ENCODE results near the gene ITGAV. TPM values are rescaled to one million over a fixed set of nuclear protein-coding genes. Genes with fewer than 3 reads are reported as not detected.

Gene ITGAV
- total and polyA plus RNA-seq, 2 experiments from 2014 or later = 32.7 to 135 TPM

DNA sequence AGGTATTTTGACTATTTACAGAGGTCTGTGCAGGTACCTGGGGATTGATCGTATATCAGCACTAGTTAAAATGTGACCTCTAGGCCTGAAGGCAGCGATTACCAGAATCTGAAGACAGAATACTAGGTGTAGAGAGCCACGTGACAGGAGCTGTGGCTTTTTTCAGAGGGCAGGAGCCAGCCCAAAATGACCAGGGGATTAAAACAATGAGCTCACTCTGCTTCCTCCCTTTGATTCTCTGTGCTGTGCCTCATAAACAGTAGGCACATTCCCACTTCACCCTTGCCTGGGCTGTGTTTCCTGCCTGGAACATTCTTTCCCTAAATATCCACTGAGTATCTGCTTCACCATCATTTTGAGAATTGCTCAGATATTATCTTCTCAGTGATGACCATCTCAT lies 15.2 kb downstream of the ITGAV start:
- Histone ChIP-seq H3K9me3 (ENCODE audit: low read depth) (no peaks in the 10 kb centered on the region), H3K79me2 (peaks cover 45% of the 10 kb centered on the region), H3K4me3 (no peak overlapping the region), H3K27ac (no peak overlapping the region), H2AFZ (no peak overlapping the region), H3K27me3 (no peaks in the 10 kb centered on the region), H3K4me2 (no peak overlapping the region), H3K36me3 (replicated peaks; ENCODE audit: insufficient read depth, low read depth) (no peaks in the 10 kb centered on the region), H4K20me1 (ENCODE audit: insufficient read depth, poor library complexity, severe bottlenecking) (no peaks in the 10 kb centered on the region), H3K4me1 (ENCODE audit: insufficient read depth) (no peaks in the 10 kb centered on the region), H3K9me2 (replicated peaks; ENCODE audit: insufficient read depth) (no peaks in the 10 kb centered on the region)
- 67% methylated on average over 3 of the region's 3 CpGs for WGBS (ENCODE audit: low lambda C conversion rate, missing lambda C conversion rate)
- no peak for DNase-seq (ENCODE audit: low spot score)
- TF ChIP-seq, protein P1, sequence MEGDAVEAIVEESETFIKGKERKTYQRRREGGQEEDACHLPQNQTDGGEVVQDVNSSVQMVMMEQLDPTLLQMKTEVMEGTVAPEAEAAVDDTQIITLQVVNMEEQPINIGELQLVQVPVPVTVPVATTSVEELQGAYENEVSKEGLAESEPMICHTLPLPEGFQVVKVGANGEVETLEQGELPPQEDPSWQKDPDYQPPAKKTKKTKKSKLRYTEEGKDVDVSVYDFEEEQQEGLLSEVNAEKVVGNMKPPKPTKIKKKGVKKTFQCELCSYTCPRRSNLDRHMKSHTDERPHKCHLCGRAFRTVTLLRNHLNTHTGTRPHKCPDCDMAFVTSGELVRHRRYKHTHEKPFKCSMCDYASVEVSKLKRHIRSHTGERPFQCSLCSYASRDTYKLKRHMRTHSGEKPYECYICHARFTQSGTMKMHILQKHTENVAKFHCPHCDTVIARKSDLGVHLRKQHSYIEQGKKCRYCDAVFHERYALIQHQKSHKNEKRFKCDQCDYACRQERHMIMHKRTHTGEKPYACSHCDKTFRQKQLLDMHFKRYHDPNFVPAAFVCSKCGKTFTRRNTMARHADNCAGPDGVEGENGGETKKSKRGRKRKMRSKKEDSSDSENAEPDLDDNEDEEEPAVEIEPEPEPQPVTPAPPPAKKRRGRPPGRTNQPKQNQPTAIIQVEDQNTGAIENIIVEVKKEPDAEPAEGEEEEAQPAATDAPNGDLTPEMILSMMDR (IDR thresholded peaks at IDR 0.05; ENCODE audit: poor library complexity) = no peak
- no peak for TF ChIP-seq EZH2 (IDR thresholded peaks at IDR 0.05; ENCODE audit: borderline replicate concordance)
- no peak for TF ChIP-seq EZH2phosphoT487 (IDR thresholded peaks at IDR 0.05; ENCODE audit: low read depth, severe bottlenecking, unreplicated experiment)

DNA sequence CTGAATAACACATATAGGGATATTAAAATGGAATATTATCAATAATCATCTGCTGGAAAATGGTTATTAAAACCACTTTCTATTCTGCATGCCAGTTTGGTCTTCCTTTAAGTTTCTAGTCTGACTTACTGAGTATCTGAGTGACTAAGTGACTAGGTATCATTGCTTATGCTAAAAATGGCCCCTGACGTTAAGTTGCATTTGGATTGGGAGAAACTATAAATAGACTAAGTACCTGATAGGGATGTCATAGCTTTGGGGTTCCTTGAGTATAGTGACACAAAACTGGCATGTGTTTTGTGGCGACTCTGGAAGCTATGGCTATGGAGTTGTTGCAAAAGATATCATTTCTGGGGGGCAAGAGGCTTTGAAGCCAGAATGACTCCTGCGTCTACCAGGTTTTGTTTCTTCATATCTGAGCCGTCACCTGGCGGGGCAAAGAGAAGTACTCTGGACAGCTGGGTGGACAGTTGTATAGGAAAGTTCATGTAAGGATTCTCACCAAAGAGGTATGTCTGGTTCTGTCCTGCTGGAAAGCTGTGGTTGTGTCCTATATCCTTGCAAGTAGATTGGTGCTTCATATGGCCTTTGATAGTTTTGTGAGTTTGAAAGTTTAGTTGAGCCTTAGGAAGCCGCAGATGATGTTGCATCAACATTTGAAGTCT lies 17.9 kb downstream of the ITGAV start:
- over 99% methylated on average over 6 of the region's 6 CpGs for WGBS (ENCODE audit: low lambda C conversion rate, missing lambda C conversion rate)
- no peaks in the 10 kb centered on the region for H3K4me1 ChIP-seq (ENCODE audit: insufficient read depth)
- H3K27ac ChIP-seq = no peak overlapping the region
- no peak for DNase-seq (ENCODE audit: low spot score)
- H3K36me3 ChIP-seq (replicated peaks; ENCODE audit: insufficient read depth, low read depth) = no peaks in the 10 kb centered on the region
- H3K9me3 ChIP-seq (ENCODE audit: low read depth) = no peaks in the 10 kb centered on the region
- no peaks in the 10 kb centered on the region for H3K27me3 ChIP-seq
- no peaks in the 10 kb centered on the region for H4K20me1 ChIP-seq (ENCODE audit: insufficient read depth, poor library complexity, severe bottlenecking)
- no peak for TF ChIP-seq EZH2 (IDR thresholded peaks at IDR 0.05; ENCODE audit: borderline replicate concordance)
- H2AFZ ChIP-seq = no peak overlapping the region
- H3K79me2 ChIP-seq = peaks cover 21% of the 10 kb centered on the region
- H3K4me2 ChIP-seq = no peak overlapping the region
- H3K4me3 ChIP-seq = no peak overlapping the region
- no peaks in the 10 kb centered on the region for H3K9me2 ChIP-seq (replicated peaks; ENCODE audit: insufficient read depth)

DNA sequence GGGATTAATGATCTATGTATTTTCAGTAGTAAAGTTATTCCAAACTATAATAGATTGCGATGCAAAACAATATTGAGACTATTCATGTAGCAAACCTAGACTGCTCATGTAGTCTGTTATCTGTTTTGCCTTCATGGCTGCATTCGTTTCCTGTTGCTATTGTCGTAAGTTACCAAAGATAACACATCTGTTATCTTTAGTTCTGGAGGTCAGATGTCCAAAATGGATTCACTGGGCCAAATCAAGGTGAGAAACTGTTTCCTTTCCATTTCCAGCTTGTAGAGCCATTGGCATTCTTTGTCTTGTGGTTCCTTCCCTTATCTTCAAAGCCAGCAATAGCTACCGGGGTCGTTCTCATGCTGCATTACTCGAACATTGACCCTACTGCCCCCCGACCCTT lies 20.9 kb downstream of the ITGAV start:
- Histone ChIP-seq H3K4me3 (no peak overlapping the region), H3K4me2 (no peak overlapping the region), H3K27ac (no peak overlapping the region), H3K9me3 (ENCODE audit: low read depth) (no peaks in the 10 kb centered on the region), H3K4me1 (ENCODE audit: insufficient read depth) (no peaks in the 10 kb centered on the region), H3K79me2 (peaks cover 28% of the 10 kb centered on the region), H4K20me1 (ENCODE audit: insufficient read depth, poor library complexity, severe bottlenecking) (no peaks in the 10 kb centered on the region), H2AFZ (no peak overlapping the region), H3K27me3 (no peaks in the 10 kb centered on the region), H3K9me2 (replicated peaks; ENCODE audit: insufficient read depth) (no peaks in the 10 kb centered on the region), H3K36me3 (replicated peaks; ENCODE audit: insufficient read depth, low read depth) (no peaks in the 10 kb centered on the region)
- DNase-seq (ENCODE audit: low spot score) = no peak
- WGBS (ENCODE audit: low lambda C conversion rate, missing lambda C conversion rate) = 52% methylated on average over 7 of the region's 7 CpGs
- no peak for TF ChIP-seq EZH2 (IDR thresholded peaks at IDR 0.05; ENCODE audit: borderline replicate concordance)
- TF ChIP-seq EZH2phosphoT487 (IDR thresholded peaks at IDR 0.05; ENCODE audit: low read depth, severe bottlenecking, unreplicated experiment) = no peak
- TF ChIP-seq, protein P1 (IDR thresholded peaks at IDR 0.05; ENCODE audit: poor library complexity) = no peak

DNA sequence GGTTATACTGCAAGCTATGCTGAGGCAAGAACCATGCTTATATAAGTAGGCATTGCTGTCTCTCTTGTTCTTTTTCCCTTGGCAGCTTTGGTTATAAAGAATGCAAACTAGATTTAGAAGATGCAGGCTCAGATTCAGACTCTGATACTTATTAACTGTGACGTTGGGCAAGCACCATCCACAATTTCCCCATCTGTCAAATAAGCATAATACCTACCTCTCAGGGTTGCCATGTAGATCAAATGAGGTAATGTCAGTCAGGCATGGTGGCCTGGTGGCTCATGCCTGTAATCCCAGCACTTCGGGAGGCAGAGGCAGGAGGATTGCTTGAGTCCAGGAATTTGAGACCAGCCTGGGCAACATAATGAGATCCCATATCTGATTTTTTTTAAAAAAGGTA lies 21.7 kb downstream of the ITGAV start:
- H3K4me3 ChIP-seq = no peak overlapping the region
- H3K4me2 ChIP-seq = no peak overlapping the region
- H3K9me2 ChIP-seq (replicated peaks; ENCODE audit: insufficient read depth) = no peaks in the 10 kb centered on the region
- peaks cover 23% of the 10 kb centered on the region for H3K79me2 ChIP-seq
- no peak overlapping the region for H3K27ac ChIP-seq
- 91% methylated on average over 2 of the region's 2 CpGs for WGBS (ENCODE audit: low lambda C conversion rate, missing lambda C conversion rate)
- H4K20me1 ChIP-seq (ENCODE audit: insufficient read depth, poor library complexity, severe bottlenecking) = no peaks in the 10 kb centered on the region
- no peaks in the 10 kb centered on the region for H3K4me1 ChIP-seq (ENCODE audit: insufficient read depth)
- no peak overlapping the region for H2AFZ ChIP-seq
- no peak for DNase-seq (ENCODE audit: low spot score)
- no peaks in the 10 kb centered on the region for H3K36me3 ChIP-seq (replicated peaks; ENCODE audit: insufficient read depth, low read depth)
- no peaks in the 10 kb centered on the region for H3K27me3 ChIP-seq
- H3K9me3 ChIP-seq (ENCODE audit: low read depth) = no peaks in the 10 kb centered on the region
- TF ChIP-seq EZH2 (IDR thresholded peaks at IDR 0.05; ENCODE audit: borderline replicate concordance) (no peak), EZH2phosphoT487 (IDR thresholded peaks at IDR 0.05; ENCODE audit: low read depth, severe bottlenecking, unreplicated experiment) (no peak)
- TF ChIP-seq, protein P1 (IDR thresholded peaks at IDR 0.05; ENCODE audit: poor library complexity) = no peak

Measured in hepatocyte (in vitro differentiated cells).